Measurements from ENCODE around the gene SCT. TPM values are rescaled to one million over a fixed set of nuclear protein-coding genes. Genes with fewer than 3 reads are reported as not detected.

The SCT gene
- polyA plus RNA-seq, 2 donors, result not detected

DNA sequence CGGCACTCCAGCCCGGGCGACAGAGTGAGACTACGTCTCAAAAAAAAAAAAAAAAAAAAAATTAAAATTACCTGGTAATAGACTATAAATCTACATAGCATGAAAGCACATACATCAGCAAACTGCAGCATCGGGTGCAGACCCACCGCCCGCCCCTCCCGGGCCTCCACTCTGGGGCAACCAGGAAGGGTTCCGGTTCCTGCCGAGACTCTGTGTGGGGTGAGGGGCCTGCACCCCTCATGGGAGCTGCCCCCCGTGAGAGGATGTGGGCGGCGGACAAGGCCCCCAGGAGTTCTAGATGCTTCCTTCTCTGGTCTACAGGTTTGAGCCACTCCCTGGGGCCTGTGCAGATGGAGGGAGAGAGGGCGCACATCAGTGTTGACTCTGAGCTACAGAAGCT lies 19.2 kb upstream of the SCT start:
- no peaks in the 10 kb centered on the region for H3K27me3 ChIP-seq (ENCODE audit: control insufficient read depth in 1 of 2, insufficient read depth in 2 of 2, low read length in 2 of 2)
- peaks cover 3 to 26% of the 10 kb centered on the region in 2 donors for H3K36me3 ChIP-seq (ENCODE audit: control insufficient read depth in 2 of 2, insufficient read depth in 2 of 2, low read length in 1 of 2)
- H3K4me3 ChIP-seq (ENCODE audit: low read depth in 1 of 2, low read length in 2 of 2), result no peak overlapping the region
- 85 to 94% methylated on average over 14 of the region's 14 CpGs for WGBS, 2 donors
- peaks cover 0 to 4% of the 10 kb centered on the region in 2 donors for H3K4me1 ChIP-seq (ENCODE audit: control insufficient read depth in 2 of 2, insufficient read depth in 2 of 2, low read length in 1 of 2)
- H3K27ac ChIP-seq (ENCODE audit: low read depth in 2 of 2, low read length in 1 of 2), result no peak overlapping the region
- H3K9me3 ChIP-seq (ENCODE audit: control insufficient read depth in 2 of 2, insufficient read depth in 1 of 2, low read depth in 1 of 2, low read length in 1 of 2), result no peaks in the 10 kb centered on the region

DNA sequence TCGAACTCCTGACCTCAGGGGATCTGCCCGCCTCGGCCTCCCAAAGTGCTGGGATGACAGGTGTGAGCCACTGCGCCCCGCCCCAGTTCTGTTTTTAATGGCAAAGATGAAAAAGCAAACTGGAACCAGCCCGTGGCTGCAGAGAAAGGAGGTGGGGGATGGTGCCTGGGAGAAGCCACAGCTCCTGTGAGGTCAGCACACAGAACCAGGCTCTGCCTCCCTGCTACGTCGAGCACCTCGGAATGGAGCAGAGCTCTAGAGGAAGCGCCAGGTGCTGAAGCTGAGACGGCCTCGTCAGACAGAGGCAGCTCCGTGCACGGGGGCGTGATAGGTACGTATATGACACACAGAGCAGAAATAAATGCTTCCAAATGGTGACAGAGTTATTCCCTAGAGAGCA lies 18.6 kb upstream of the SCT start:
- Histone ChIP-seq H3K4me3 (ENCODE audit: low read depth in 1 of 2, low read length in 2 of 2) (no peak overlapping the region), H3K27me3 (ENCODE audit: control insufficient read depth in 1 of 2, insufficient read depth in 2 of 2, low read length in 2 of 2) (no peaks in the 10 kb centered on the region), H3K9me3 (ENCODE audit: control insufficient read depth in 2 of 2, insufficient read depth in 1 of 2, low read depth in 1 of 2, low read length in 1 of 2) (no peaks in the 10 kb centered on the region), H3K36me3 (ENCODE audit: control insufficient read depth in 2 of 2, insufficient read depth in 2 of 2, low read length in 1 of 2) (peaks cover 3 to 24% of the 10 kb centered on the region in 2 donors), H3K4me1 (ENCODE audit: control insufficient read depth in 2 of 2, insufficient read depth in 2 of 2, low read length in 1 of 2) (peaks cover 0 to 4% of the 10 kb centered on the region in 2 donors), H3K27ac (ENCODE audit: low read depth in 2 of 2, low read length in 1 of 2) (no peak overlapping the region)
- WGBS, 2 donors, result 83 to 87% methylated on average over 16 of the region's 16 CpGs

DNA sequence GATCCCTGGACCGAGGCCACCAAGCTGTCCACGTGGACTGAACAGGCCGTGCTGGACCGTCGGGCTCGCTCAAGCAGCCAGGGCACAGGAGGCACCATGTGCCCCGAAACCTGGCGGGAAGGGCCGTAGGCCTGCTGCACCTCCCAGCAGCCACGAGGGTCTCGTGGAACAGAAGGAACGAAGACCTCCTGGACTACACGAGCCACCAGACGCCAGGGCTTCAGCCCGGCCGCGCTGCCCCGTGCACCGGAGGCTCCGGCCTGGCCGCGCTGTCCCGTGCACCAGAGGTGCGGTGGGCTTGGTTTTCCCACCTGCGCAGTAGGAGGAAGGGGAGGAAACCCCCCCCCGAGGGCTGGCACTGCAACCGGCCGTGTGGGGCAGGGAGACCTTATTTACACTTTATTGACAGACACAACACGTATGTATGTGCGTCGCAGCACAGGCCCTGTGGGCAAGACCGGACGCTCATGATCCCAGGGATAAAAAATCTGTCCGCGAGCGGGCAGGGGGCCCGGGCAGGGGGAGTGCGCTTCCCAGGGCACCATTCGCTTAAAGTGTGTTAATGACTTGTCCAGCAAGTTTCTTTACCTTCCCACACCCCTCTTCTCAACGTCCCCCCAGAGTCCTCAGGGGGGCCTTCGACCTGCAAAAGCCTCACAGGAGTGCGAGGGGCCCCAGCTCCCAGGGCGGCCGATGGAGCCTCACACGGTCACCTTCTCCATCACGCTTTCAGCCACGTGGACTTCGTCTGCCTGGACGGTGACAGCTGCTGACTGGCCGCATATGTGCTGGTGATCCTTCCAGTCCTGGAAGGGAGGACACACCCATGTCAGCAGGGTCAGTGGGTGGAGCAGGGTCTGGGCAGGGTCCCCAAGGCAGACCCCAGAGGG lies 17.1 kb upstream of the SCT start:
- no peaks in the 10 kb centered on the region for H3K9me3 ChIP-seq (ENCODE audit: control insufficient read depth in 2 of 2, insufficient read depth in 1 of 2, low read depth in 1 of 2, low read length in 1 of 2)
- H3K4me1 ChIP-seq (ENCODE audit: control insufficient read depth in 2 of 2, insufficient read depth in 2 of 2, low read length in 1 of 2), result peaks cover 5 to 12% of the 10 kb centered on the region in 2 donors
- no peak overlapping the region for H3K4me3 ChIP-seq (ENCODE audit: low read depth in 1 of 2, low read length in 2 of 2)
- peaks cover 0 to 5% of the 10 kb centered on the region in 2 donors for H3K27me3 ChIP-seq (ENCODE audit: control insufficient read depth in 1 of 2, insufficient read depth in 2 of 2, low read length in 2 of 2)
- H3K36me3 ChIP-seq (ENCODE audit: control insufficient read depth in 2 of 2, insufficient read depth in 2 of 2, low read length in 1 of 2), result peaks cover 3 to 24% of the 10 kb centered on the region in 2 donors
- WGBS, 2 donors, result 89 to 90% methylated on average over 49 to 50 of the region's 50 CpGs
- no peak overlapping the region for H3K27ac ChIP-seq (ENCODE audit: low read depth in 2 of 2, low read length in 1 of 2)

DNA sequence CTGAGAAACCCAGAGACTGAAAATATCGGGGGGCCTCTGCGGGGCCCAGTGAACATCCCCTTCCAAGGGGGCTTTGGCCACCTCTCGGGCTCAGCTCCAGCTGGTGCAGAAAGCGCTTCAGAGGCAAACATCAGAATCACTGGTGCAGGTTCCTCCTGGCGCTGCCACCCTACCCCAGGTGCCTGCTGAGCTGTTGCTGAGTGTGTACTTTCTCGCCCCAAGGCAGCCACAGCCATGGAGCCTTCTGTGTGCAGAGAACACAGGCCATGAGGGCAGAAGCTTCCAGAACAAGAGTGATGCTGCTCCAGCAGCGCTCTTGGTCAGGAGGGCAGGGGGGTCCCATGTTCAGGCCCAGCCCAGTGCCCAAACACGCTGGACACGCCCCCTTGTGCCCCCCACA lies 16.4 kb upstream of the SCT start:
- WGBS, 2 donors, result 95 to 96% methylated on average over 9 of the region's 9 CpGs
- Histone ChIP-seq H3K27ac (ENCODE audit: low read depth in 2 of 2, low read length in 1 of 2) (no peak overlapping the region), H3K36me3 (ENCODE audit: control insufficient read depth in 2 of 2, insufficient read depth in 2 of 2, low read length in 1 of 2) (peaks cover 3 to 24% of the 10 kb centered on the region in 2 donors), H3K27me3 (ENCODE audit: control insufficient read depth in 1 of 2, insufficient read depth in 2 of 2, low read length in 2 of 2) (peaks cover 0 to 8% of the 10 kb centered on the region in 2 donors), H3K4me3 (ENCODE audit: low read depth in 1 of 2, low read length in 2 of 2) (no peak overlapping the region), H3K9me3 (ENCODE audit: control insufficient read depth in 2 of 2, insufficient read depth in 1 of 2, low read depth in 1 of 2, low read length in 1 of 2) (no peaks in the 10 kb centered on the region), H3K4me1 (ENCODE audit: control insufficient read depth in 2 of 2, insufficient read depth in 2 of 2, low read length in 1 of 2) (peaks cover 5 to 14% of the 10 kb centered on the region in 2 donors)

DNA sequence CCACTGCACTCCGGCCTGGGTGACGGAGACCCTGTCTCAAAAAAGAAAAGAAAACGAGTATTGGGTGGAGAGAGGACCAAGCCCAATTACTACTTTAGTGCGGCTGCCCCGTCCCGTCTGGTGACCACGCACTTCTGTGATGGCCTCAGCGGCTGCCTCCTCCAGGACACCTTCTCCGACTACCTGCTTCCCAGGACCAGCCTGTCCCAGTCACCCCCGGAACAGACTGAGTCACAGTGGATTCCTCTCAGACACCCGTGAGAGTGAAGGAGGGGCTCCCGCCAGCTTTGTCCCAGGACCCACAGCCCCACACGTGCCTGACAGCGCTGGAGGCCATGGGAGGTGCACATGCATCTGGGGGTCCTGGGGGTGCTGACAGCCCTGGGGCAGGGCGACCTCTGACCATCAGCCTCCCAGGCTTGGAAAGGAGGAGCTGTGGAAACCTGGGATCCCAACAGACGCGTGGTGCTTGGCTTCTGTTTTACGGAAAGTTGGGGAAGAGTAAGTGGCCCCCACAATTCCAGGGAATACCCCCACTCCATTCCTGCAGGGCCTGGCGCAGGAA lies 14.9 kb upstream of the SCT start:
- Histone ChIP-seq H3K27me3 (ENCODE audit: control insufficient read depth in 1 of 2, insufficient read depth in 2 of 2, low read length in 2 of 2) (peaks cover 0 to 18% of the 10 kb centered on the region in 2 donors), H3K4me1 (ENCODE audit: control insufficient read depth in 2 of 2, insufficient read depth in 2 of 2, low read length in 1 of 2) (peaks cover 9 to 26% of the 10 kb centered on the region in 2 donors), H3K27ac (ENCODE audit: low read depth in 2 of 2, low read length in 1 of 2) (no peak overlapping the region), H3K36me3 (ENCODE audit: control insufficient read depth in 2 of 2, insufficient read depth in 2 of 2, low read length in 1 of 2) (peaks cover 3 to 24% of the 10 kb centered on the region in 2 donors), H3K9me3 (ENCODE audit: control insufficient read depth in 2 of 2, insufficient read depth in 1 of 2, low read depth in 1 of 2, low read length in 1 of 2) (no peaks in the 10 kb centered on the region), H3K4me3 (ENCODE audit: low read depth in 1 of 2, low read length in 2 of 2) (no peak overlapping the region)
- 91 to 93% methylated on average over 19 of the region's 19 CpGs for WGBS, 2 donors

DNA sequence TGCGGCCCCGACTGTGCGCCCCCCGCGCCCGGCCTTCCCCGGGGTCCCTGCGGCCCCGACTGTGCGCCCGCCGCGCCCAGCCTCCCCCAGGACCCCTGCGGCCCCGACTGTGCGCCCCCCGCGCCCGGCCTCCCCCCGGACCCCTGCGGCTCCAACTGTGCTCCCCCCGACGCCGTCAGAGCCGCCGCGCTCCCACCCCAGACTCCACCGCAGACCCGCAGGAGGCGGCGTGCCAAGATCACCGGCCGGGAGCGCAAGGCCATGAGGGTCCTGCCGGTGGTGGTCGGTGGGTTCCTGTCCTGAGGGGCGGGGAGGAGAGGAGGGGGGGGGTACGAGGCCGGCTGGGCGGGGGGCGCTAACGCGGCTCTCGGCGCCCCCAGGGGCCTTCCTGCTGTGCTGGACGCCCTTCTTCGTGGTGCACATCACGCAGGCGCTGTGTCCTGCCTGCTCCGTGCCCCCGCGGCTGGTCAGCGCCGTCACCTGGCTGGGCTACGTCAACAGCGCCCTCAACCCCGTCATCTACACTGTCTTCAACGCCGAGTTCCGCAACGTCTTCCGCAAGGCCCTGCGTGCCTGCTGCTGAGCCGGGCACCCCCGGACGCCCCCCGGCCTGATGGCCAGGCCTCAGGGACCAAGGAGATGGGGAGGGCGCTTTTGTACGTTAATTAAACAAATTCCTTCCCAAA lies 13.2 kb upstream of the SCT start:
- H3K27ac ChIP-seq (ENCODE audit: low read depth in 2 of 2, low read length in 1 of 2), result no peak overlapping the region
- H3K4me1 ChIP-seq (ENCODE audit: control insufficient read depth in 2 of 2, insufficient read depth in 2 of 2, low read length in 1 of 2), result peaks cover 10 to 33% of the 10 kb centered on the region in 2 donors
- H3K36me3 ChIP-seq (ENCODE audit: control insufficient read depth in 2 of 2, insufficient read depth in 2 of 2, low read length in 1 of 2), result peaks cover 3 to 24% of the 10 kb centered on the region in 2 donors
- H3K9me3 ChIP-seq (ENCODE audit: control insufficient read depth in 2 of 2, insufficient read depth in 1 of 2, low read depth in 1 of 2, low read length in 1 of 2), result no peaks in the 10 kb centered on the region
- no peak overlapping the region for H3K4me3 ChIP-seq (ENCODE audit: low read depth in 1 of 2, low read length in 2 of 2)
- 34 to 43% methylated on average over 49 to 69 of the region's 69 CpGs for WGBS, 2 donors
- peaks cover 0 to 18% of the 10 kb centered on the region in 2 donors for H3K27me3 ChIP-seq (ENCODE audit: control insufficient read depth in 1 of 2, insufficient read depth in 2 of 2, low read length in 2 of 2)

DNA sequence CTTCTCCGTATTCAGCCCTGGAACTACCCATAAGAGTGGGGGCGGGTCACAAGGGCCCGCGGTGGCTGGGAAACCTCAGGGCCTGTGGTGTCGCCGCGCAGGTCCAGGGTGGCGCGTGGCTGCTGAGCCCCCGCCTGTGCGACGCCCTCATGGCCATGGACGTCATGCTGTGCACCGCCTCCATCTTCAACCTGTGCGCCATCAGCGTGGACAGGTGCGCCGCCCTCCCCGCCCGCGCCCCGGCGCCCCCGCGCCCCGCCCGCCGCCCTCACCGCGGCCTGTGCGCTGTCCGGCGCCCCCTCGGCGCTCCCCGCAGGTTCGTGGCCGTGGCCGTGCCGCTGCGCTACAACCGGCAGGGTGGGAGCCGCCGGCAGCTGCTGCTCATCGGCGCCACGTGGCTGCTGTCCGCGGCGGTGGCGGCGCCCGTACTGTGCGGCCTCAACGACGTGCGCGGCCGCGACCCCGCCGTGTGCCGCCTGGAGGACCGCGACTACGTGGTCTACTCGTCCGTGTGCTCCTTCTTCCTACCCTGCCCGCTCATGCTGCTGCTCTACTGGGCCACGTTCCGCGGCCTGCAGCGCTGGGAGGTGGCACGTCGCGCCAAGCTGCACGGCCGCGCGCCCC lies 12.5 kb upstream of the SCT start:
- Histone ChIP-seq H3K4me1 (ENCODE audit: control insufficient read depth in 2 of 2, insufficient read depth in 2 of 2, low read length in 1 of 2) (peaks cover 10 to 33% of the 10 kb centered on the region in 2 donors), H3K4me3 (ENCODE audit: low read depth in 1 of 2, low read length in 2 of 2) (peak overlapping the region in 1 of 2 donors; percentile 1), H3K9me3 (ENCODE audit: control insufficient read depth in 2 of 2, insufficient read depth in 1 of 2, low read depth in 1 of 2, low read length in 1 of 2) (no peaks in the 10 kb centered on the region), H3K27ac (ENCODE audit: low read depth in 2 of 2, low read length in 1 of 2) (no peak overlapping the region), H3K27me3 (ENCODE audit: control insufficient read depth in 1 of 2, insufficient read depth in 2 of 2, low read length in 2 of 2) (peaks cover 0 to 18% of the 10 kb centered on the region in 2 donors), H3K36me3 (ENCODE audit: control insufficient read depth in 2 of 2, insufficient read depth in 2 of 2, low read length in 1 of 2) (peaks cover 3 to 21% of the 10 kb centered on the region in 2 donors)
- 5 to 20% methylated on average over 60 to 80 of the region's 80 CpGs for WGBS, 2 donors

DNA sequence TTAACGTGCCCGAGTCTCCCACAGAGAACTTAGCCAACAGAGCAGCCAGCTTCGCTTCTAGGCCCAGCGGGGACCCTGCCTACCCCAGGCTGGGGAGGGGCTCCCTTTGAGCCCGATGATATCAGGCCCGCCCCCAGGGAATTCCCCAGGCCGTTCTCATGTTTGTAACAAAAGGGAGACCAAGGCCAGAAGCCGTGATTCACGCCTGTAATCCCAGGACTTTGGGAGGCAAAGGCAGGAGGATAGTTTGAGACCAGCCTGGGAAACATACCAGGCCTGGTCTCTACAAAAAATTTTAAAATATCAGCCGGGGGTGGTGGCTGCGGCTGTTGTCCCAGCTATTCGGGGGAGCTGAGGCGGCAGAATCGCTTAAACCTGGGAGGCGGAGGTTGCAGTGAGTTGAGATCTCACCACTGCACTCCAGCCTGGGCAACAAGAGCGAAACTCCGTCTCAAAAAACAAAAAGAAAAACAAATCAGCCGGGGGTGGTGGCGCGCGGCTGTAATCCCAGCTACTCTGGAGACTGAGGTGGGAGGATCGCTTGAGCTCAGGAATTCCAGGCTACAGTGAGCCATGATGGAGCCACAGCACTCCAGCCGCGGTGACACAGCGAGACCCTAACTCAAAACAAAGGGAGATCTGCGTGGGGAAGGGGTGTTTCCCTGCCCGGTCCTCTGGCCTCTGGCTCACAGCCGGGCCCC lies 11.8 kb upstream of the SCT start:
- Histone ChIP-seq H3K4me1 (ENCODE audit: control insufficient read depth in 2 of 2, insufficient read depth in 2 of 2, low read length in 1 of 2) (peaks cover 10 to 33% of the 10 kb centered on the region in 2 donors), H3K27me3 (ENCODE audit: control insufficient read depth in 1 of 2, insufficient read depth in 2 of 2, low read length in 2 of 2) (peaks cover 0 to 18% of the 10 kb centered on the region in 2 donors)

More for the DNA sequence above, 11.8 kb upstream of the SCT start:
- Histone ChIP-seq H3K9me3 (ENCODE audit: control insufficient read depth in 2 of 2, insufficient read depth in 1 of 2, low read depth in 1 of 2, low read length in 1 of 2) (no peaks in the 10 kb centered on the region), H3K4me3 (ENCODE audit: low read depth in 1 of 2, low read length in 2 of 2) (no peak overlapping the region), H3K36me3 (ENCODE audit: control insufficient read depth in 2 of 2, insufficient read depth in 2 of 2, low read length in 1 of 2) (peaks cover 3 to 16% of the 10 kb centered on the region in 2 donors), H3K27ac (ENCODE audit: low read depth in 2 of 2, low read length in 1 of 2) (no peak overlapping the region)
- WGBS, 2 donors, result 45 to 58% methylated on average over 28 of the region's 28 CpGs
